HL-60 (cell line): ENCODE results near the gene SNRNP27.

ENCODE experiments used
- GABPA ChIP-seq: IDR thresholded peaks from 2 replicates; pipeline ENCODE4 v1.6.1; 2012; ENCODE audit warnings: low read depth
- POLR2AphosphoS5 ChIP-seq: IDR thresholded peaks from 2 replicates; pipeline ENCODE4 v1.6.1; 2012; ENCODE audit warnings: low read depth
- TF ChIP-seq, protein P1 (sequence below): IDR thresholded peaks from one replicate; pipeline ENCODE4 v1.5.1; 2011; ENCODE audit warnings: low read length, control low read depth, inconsistent platforms; ENCODE audit not compliant: insufficient read depth

DNA sequence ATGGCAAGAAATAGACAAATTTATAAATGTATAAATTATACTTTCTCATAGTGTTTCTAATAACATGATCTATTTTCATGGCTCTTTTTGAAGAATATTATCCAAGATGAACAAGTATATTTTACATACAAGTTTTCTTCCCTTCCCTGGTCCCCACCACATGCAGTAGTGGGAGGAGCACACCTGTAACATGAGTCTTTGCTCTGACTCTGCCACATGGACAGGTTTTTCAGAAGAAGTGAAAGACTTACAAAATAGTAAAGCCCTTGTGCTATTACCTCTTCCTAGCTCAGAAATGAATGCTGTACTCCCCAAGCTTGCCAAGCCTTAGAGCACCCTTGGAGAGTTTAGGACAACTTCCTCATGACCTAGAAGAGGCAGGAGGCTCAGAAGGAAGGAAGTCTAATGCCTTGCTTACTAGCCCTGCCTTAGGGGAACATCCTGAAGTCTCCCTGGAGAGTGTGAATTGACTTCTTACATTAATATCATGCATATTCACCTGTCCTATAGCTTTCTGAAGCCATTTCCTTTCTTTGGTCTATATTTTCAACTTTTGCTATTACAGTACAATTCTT lies 39.6 kb downstream of the SNRNP27 start:
- TF ChIP-seq, protein P1, sequence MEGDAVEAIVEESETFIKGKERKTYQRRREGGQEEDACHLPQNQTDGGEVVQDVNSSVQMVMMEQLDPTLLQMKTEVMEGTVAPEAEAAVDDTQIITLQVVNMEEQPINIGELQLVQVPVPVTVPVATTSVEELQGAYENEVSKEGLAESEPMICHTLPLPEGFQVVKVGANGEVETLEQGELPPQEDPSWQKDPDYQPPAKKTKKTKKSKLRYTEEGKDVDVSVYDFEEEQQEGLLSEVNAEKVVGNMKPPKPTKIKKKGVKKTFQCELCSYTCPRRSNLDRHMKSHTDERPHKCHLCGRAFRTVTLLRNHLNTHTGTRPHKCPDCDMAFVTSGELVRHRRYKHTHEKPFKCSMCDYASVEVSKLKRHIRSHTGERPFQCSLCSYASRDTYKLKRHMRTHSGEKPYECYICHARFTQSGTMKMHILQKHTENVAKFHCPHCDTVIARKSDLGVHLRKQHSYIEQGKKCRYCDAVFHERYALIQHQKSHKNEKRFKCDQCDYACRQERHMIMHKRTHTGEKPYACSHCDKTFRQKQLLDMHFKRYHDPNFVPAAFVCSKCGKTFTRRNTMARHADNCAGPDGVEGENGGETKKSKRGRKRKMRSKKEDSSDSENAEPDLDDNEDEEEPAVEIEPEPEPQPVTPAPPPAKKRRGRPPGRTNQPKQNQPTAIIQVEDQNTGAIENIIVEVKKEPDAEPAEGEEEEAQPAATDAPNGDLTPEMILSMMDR, result no peak
- no peak for TF ChIP-seq GABPA
- no peak for TF ChIP-seq POLR2AphosphoS5
